HuH-7 (cell line): ENCODE data around the gene MAFF.
"Not testable (repeated sequence)": the region's sequence is repeated elsewhere in the genome, so short reads cannot be mapped to it uniquely, and the experiment has no call there.

ENCODE experiments used
- DNase-seq: peaks from one replicate; pipeline ENCODE4 v3.0.0; 2011; ENCODE audit warnings: low spot score

The MAFF gene

DNA sequence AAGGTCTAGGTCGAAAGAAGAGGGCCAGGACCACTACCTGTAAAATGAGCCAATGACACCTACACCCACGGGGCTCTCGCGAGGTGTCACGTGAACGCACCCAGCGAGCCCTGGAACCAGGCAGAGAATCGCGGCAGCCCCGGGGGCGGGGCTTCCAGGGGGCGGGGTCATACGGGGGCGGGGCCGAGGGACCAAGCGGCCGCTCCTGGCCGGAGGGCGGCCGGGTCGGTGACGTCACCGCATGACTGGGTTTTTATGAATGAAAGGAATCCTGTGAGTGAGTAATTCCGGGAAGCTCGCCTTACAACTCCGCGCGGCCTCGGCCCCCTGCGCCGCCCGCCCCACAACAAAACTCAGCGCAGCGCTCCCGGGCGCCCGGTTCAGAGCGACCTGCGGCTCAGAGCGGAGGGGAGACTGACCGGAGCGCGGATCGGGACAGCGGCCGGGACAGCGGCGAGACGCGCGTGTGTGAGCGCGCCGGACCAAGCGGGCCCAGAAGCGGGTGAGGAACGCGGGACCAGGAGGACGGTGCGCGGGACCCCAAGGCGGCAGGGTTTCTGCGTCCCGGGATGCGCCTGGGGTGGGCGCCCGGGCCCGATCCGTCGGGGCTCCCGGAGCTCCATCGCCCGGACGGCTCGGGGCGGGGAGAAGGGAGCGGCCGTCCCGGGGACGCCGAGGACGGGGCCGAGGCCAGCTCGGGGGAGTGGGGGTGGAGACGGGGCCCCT lies at the start of gene MAFF:
TSS of gene MAFF (plus strand) at position 284 of the 726 bp plus-strand sequence. CDS start 11,860 bp downstream, outside the sequence.
- peak; percentile 88 for DNase-seq

- no peak for DNase-seq
These were observed 47.8 kb upstream of the MAFF start for GRCh38 chr22:38153821-38154562.

GRCh38 chr22:38154563-38154915 lies 47.3 kb upstream of the MAFF start:
- DNase-seq: not testable (repeated sequence)

DNA sequence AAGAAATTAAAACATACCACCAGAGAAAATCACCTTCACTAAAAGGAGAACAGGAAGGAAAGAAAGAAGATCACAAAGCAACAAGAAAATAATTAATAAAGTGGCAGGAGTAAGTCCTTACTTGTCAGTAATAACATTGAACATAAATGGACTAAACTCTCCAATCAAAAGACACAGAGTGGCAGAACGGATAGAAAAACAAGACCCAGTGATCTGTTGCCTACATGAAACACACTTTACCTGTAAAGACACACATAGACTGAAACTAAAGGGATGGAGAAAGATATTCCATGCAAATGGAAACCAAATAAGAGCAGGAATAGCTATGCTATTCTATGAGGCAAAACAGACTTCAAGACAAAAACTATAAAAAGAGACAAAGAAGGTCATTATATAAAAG lies 46.1 kb upstream of the MAFF start:
- no peak for DNase-seq

GRCh38 chr22:38162881-38163843 lies 38.6 kb upstream of the MAFF start:
- no peak for DNase-seq

- DNase-seq: no peak
These were observed 37.8 kb upstream of the MAFF start for GRCh38 chr22:38163844-38164550.

- DNase-seq: no peak
These were observed 37.3 kb upstream of the MAFF start for GRCh38 chr22:38164551-38164918.

GRCh38 chr22:38165922-38166593 lies 35.7 kb upstream of the MAFF start:
- DNase-seq: no peak

DNA sequence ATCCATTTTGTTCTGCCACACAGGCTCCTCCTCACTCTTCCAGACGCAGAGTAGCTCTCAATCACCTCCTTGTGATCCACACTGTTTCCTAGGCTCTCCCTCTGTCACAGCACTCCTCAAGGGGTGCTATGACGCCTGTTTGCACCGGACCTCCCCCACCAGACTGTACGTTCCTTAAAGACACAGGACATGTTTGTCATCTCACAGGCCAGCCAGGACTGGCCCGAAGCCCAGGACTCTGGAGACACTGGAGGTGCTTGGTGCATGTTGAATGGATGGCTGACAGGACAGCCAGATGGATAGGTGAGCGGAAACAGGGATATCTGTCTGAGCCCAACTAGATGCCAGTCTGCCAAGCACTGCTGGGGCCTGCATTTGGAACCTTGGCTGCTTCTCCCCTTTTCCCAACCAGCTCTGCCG lies 33.8 kb upstream of the MAFF start:
- no peak for DNase-seq

DNA sequence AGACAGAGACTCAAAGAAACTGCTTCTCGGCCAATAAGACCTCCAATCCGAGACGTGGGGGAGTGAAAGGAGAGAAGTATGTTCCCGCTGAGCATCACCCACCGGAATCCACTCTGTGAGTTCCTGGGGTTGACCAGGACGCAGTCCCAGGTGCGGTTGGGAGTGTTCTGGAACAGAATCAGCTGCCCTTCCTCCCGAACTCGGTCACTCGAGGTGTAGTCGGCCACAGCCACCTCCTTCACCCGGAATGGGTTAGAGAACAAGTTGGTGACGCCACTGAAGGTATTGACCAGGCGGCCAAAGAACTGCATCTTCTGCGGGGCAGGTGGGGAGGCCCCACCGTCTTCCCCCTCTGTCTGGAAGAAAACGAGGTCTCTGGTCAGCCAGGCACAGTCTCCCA lies 32.7 kb upstream of the MAFF start:
- no peak for DNase-seq

- DNase-seq: no peak
These were observed 31.3 kb upstream of the MAFF start for GRCh38 chr22:38170469-38170868.

DNA sequence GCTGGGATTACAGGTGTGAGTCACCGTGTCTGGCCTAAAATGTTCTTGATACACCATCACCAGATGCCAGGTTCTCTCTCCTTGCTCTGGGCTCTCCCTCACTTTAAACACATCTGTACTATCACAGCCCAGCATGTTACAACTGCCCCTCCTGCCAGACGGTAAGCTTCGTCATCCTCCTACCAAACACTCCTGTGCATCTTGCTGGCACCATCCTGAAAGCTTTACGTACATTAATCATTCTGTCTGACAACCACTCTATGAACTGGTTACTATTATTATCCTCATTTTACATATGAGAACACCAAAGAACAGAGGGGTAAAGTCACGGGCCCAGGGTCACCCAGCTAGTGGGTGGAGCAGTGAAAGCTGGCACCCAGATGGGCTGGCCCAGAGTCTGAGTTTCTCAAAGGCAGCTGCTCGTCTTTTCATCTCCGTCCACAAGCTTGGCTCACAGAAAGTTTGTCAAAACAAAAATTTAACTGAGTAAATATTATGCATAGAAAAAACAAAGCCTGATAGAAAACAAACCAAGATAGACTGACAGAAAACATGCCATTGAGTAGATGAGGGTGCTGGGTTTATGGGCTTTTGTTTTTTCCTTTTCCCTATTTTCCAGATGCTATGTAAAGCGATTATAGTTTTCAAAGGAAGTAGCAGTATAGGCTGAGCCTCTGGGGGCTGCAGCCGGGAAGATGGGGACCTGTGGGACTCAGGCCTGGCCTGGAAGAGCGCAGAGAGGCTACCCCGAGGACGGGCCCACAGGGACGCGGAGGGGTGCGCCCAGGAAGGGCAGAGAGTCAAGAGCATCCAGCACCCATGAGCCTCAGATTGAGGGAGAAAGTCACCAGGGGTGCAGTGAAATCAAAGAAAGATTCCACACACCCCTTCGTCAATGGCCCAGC lies 29.6 kb upstream of the MAFF start:
- DNase-seq: no peak

GRCh38 chr22:38172832-38173640 lies 28.8 kb upstream of the MAFF start:
- DNase-seq: no peak

DNA sequence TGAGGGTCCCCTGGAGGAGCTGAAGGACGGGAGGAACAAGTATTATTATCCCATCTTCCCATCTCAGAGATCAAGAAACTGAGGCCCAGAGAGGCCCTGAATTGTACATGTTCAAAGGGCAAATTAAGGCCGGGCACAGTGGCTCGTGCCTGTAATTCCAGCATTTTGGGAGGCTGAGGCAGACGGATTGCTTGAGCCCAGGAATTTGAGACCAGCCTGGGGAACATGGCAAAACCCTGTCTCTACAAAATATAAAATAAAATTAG lies 28.2 kb upstream of the MAFF start:
- no peak for DNase-seq

DNA sequence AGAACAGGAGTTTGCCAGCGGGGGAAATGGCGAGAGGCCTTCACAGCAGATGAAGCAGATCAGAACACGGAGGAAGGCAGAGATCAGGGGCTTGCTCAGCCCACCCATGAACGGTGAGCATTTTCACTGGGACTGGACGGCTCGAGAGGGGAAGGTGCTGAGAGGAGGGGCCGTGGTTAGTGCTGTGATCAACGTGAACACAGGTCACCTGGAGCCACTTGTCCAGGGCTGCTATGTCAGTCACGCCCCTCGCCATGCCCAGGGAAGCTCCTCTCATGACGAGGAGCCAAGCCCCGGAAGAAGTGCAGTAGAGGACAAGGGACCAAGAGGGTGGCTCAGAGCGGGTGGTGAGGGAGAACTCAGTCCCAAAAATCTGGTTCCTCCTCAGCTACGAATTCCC lies 27.2 kb upstream of the MAFF start:
- no peak for DNase-seq

DNA sequence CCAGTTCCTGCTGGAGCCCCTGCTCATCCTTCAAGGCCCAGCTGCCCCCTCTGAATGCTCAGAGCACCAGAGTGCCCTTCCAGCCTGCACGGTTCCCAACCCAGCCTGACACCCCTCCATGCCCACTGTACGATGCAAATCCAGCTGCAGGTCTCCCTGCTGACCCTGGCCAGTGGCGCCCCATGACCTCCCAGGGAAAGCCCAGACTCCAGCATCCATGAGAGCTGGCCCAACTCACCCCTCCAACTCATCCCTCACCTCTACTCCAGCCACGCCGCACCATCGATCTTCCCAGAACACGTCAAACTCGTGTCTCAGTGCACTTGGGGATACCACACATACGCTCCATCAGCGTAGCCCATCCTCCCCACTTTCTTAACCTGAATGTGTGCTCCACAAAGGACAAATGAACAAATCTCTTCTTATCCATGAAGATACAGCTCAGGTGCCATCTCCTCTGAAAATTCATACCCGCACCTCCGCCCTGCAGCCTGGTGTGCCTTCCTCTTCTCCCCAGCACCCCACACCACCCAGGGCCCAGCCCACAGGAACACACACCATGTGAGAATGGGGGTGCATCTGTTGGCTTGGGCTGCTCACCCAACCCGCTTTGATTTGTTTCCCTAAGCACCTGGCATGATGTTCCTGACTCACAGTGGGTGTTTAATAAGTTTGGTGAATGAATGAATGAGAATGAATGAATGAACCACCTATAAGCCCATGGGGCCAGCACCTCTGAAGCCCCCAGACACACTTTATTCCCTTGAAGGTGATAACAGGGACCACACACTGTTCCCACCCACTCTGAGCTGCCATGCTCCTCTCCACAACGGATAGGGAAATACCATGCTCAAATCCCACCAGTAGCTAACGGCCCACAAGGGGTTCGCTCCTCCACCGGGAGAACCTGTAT lies 26.3 kb upstream of the MAFF start:
- DNase-seq: no peak

DNA sequence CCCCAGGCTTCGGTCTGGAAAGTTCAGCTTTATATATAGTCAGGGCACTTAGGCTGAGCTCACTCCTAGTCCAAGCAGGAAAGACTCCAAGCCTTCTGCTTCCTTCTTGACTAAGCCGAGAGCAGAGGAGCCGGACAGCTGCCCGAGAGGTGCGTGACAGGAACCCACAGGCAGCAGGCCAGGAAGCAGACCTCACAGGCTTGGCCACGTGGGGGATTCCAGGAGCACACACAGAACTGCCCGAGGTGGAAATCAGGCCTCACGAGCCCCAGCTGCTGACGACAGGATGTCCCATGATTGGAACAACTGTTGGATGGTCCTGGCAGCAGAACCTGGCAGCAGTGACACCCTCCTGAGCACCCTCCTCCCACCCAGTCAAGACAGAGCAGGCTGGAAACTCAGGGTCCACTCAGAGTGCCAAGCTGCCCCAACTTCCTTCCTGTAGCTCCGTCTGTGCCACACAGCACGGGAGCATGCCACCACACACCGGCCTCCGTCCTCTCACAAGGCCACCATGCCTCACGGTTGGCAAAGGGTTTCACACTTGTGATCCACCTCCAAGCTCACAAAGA lies 25.5 kb upstream of the MAFF start:
- DNase-seq: no peak

- DNase-seq: no peak
These were observed 24.8 kb upstream of the MAFF start for GRCh38 chr22:38177044-38177443.
